ENCODE measurements around the gene TFPI. TPM values are rescaled to one million over a fixed set of nuclear protein-coding genes. Genes with fewer than 3 reads are reported as not detected.
"Not testable (repeated sequence)": the region's sequence is repeated elsewhere in the genome, so short reads cannot be mapped to it uniquely, and the experiment has no call there.

The TFPI gene
- total RNA-seq, 1 donor from 2014 or later = 19.0 TPM

GRCh38 chr2:187525163-187525900 is 28.9 kb downstream of the TFPI start:
- peaks cover 20% of the 10 kb centered on the region for H3K36me3 ChIP-seq
- no peaks in the 10 kb centered on the region for H3K9me3 ChIP-seq (replicated peaks)
- H3K4me1 ChIP-seq = peaks cover 23% of the 10 kb centered on the region
- H3K27me3 ChIP-seq (ENCODE audit: low read depth) = no peaks in the 10 kb centered on the region
- DNase-seq = no peak
- peak overlapping the region; percentile 64 for H3K27ac ChIP-seq (replicated peaks)
- no peak for TF ChIP-seq CTCF (IDR thresholded peaks at IDR 0.05; ENCODE audit: borderline replicate concordance)
- no peak overlapping the region for H3K4me3 ChIP-seq
- intact Hi-C loops (cut with micrococcal nuclease) = no loop called here

- H3K4me1 ChIP-seq = peaks cover 23% of the 10 kb centered on the region
- H3K9me3 ChIP-seq (replicated peaks) = peaks cover 4% of the 10 kb centered on the region
- H3K4me3 ChIP-seq = no peak overlapping the region
- intact Hi-C loops (cut with micrococcal nuclease) = no loop called here
- no peak overlapping the region for H3K27ac ChIP-seq (replicated peaks)
- no peak for TF ChIP-seq CTCF (IDR thresholded peaks at IDR 0.05; ENCODE audit: borderline replicate concordance)
- H3K27me3 ChIP-seq (ENCODE audit: low read depth) = no peaks in the 10 kb centered on the region
- H3K36me3 ChIP-seq = peaks cover 37% of the 10 kb centered on the region
- no peak for DNase-seq
Measured at GRCh38 chr2:187523325-187523724, 30.9 kb downstream of the TFPI start.

GRCh38 chr2:187520121-187520624 is 34.1 kb downstream of the TFPI start:
- Histone ChIP-seq H3K27ac (replicated peaks) (no peak overlapping the region), H3K27me3 (ENCODE audit: low read depth) (no peaks in the 10 kb centered on the region), H3K4me3 (no peak overlapping the region), H3K9me3 (replicated peaks) (peaks cover 28% of the 10 kb centered on the region), H3K4me1 (no peaks in the 10 kb centered on the region), H3K36me3 (peaks cover 41% of the 10 kb centered on the region)
- DNase-seq = no peak
- intact Hi-C loops (cut with micrococcal nuclease) = no loop called here
- TF ChIP-seq CTCF (IDR thresholded peaks at IDR 0.05; ENCODE audit: borderline replicate concordance) = no peak

GRCh38 chr2:187519419-187520120 is 34.7 kb downstream of the TFPI start:
- Histone ChIP-seq H3K4me1 (no peaks in the 10 kb centered on the region), H3K4me3 (no peak overlapping the region), H3K36me3 (peaks cover 41% of the 10 kb centered on the region), H3K9me3 (replicated peaks) (peaks cover 32% of the 10 kb centered on the region), H3K27ac (replicated peaks) (no peak overlapping the region), H3K27me3 (ENCODE audit: low read depth) (no peaks in the 10 kb centered on the region)
- no peak for DNase-seq
- intact Hi-C loops (cut with micrococcal nuclease) = no loop called here
- TF ChIP-seq CTCF (IDR thresholded peaks at IDR 0.05; ENCODE audit: borderline replicate concordance) = no peak

- Histone ChIP-seq H3K36me3 (peaks cover 41% of the 10 kb centered on the region), H3K9me3 (replicated peaks) (peaks cover 32% of the 10 kb centered on the region)
- intact Hi-C loops (cut with micrococcal nuclease); H3K27ac ChIP-seq (replicated peaks); H3K4me3 ChIP-seq; H3K27me3 ChIP-seq (ENCODE audit: low read depth); DNase-seq; H3K4me1 ChIP-seq: not testable (repeated sequence)
Measured at GRCh38 chr2:187517750-187518361, 36.4 kb downstream of the TFPI start.

- H3K4me3 ChIP-seq; H3K4me1 ChIP-seq; intact Hi-C loops (cut with micrococcal nuclease); DNase-seq; H3K27me3 ChIP-seq (ENCODE audit: low read depth); H3K27ac ChIP-seq (replicated peaks): not testable (repeated sequence)
- peaks cover 36% of the 10 kb centered on the region for H3K36me3 ChIP-seq
- H3K9me3 ChIP-seq (replicated peaks) = peaks cover 32% of the 10 kb centered on the region
Measured at GRCh38 chr2:187516630-187517510, 37.4 kb downstream of the TFPI start.

Measured in left ventricle myocardium inferior (tissue), 1 donor.